Measurements from ENCODE around the gene CCDC149.

DNA sequence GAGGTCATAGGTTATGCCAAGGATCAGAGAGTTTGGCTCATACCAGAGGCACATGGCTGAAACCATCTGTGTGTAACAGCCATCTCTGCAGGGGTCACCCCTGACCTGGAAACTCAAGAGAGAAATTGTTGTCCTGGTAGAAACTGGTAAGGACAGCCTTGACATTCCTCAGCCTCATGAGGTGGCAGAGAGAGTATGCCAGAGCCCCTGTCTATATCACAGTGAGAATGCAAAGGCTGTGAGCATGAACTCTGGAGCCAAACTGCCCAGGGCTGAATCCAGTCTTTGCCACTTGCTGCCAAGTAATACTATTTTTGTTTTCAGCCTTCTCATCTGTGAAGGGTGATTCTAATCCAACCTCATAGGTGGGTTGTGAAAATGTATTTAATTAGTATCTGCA is 37.1 kb upstream of the CCDC149 start:
- TF ChIP-seq EP300 (IDR thresholded peaks at IDR 0.05; ENCODE audit: low read length) (no peak), TAF7 (tag; IDR thresholded peaks at IDR 0.05) (no peak), CHD1 (IDR thresholded peaks at IDR 0.05; ENCODE audit: low read length) (no peak), PTBP1 (IDR thresholded peaks at IDR 0.05; ENCODE audit: low read depth, low read length) (no peak), POLR2A (conservative IDR thresholded peaks at IDR 0.05) (no peak), HCFC1 (IDR thresholded peaks at IDR 0.05; ENCODE audit: low read depth, low read length) (no peak)
- TF ChIP-seq, protein P1, sequence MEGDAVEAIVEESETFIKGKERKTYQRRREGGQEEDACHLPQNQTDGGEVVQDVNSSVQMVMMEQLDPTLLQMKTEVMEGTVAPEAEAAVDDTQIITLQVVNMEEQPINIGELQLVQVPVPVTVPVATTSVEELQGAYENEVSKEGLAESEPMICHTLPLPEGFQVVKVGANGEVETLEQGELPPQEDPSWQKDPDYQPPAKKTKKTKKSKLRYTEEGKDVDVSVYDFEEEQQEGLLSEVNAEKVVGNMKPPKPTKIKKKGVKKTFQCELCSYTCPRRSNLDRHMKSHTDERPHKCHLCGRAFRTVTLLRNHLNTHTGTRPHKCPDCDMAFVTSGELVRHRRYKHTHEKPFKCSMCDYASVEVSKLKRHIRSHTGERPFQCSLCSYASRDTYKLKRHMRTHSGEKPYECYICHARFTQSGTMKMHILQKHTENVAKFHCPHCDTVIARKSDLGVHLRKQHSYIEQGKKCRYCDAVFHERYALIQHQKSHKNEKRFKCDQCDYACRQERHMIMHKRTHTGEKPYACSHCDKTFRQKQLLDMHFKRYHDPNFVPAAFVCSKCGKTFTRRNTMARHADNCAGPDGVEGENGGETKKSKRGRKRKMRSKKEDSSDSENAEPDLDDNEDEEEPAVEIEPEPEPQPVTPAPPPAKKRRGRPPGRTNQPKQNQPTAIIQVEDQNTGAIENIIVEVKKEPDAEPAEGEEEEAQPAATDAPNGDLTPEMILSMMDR (IDR thresholded peaks at IDR 0.05 in 2 of 3, conservative IDR thresholded peaks at IDR 0.05 in 1 of 3; ENCODE audit: insufficient read depth in 2 of 3, low read depth in 1 of 3, low read length in 3 of 3), result no peak
